ENCODE data around the gene ADAMTSL4.

The ADAMTSL4 gene

DNA sequence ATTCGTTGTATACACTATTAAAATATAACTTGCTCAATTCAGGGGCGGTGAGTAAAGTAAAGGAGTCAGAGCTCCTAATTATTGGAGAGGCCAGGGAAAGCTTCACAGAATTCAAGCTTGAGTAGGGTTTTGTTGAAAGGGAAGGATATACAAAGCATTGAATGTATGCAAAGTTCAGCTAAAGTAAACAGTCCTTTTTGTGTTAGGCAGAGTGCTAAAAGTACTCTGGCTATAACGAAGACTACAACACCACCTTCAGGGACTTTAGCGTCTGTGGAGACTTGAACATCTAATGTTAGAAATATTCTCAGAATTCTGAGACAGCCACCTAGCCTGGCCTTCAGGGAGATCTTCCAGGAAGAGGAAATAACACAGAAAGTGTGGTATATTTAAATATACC lies 32.6 kb upstream of the ADAMTSL4 start:
- peak overlapping the region; percentile 60 for H3K4me3 ChIP-seq (ENCODE audit: low read depth, low read length)
- no peak for TF ChIP-seq CTCF (IDR thresholded peaks at IDR 0.05; ENCODE audit: control insufficient read depth, extremely low read depth, insufficient read depth)
- DNase-seq (ENCODE audit: low read depth), result no peak

- no peak for TF ChIP-seq CTCF (IDR thresholded peaks at IDR 0.05; ENCODE audit: control insufficient read depth, extremely low read depth, insufficient read depth)
- H3K4me3 ChIP-seq (ENCODE audit: low read depth, low read length), result no peak overlapping the region
- DNase-seq (ENCODE audit: low read depth), result no peak
These were observed 27.8 kb upstream of the ADAMTSL4 start for GRCh38 chr1:150521196-150521968.

DNA sequence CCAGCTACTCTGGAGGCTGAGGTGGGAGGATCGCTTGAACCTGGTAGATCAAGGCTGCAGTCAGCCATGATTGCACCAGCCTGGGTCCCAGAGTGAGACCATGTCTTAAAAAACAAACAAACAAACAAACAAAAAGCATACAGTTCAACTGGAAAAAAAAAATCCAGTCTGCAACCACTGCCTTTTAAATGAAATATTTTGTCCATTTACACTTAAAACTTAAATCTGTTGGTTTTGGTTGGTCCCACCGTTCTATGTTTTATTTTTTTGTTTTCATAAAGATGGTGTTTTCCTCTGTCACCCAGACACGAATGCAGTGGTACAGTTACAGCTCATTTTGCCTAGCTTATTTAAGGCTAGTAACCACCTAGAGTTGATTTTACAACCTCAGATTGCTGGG lies 23.9 kb upstream of the ADAMTSL4 start:
- TF ChIP-seq CTCF (IDR thresholded peaks at IDR 0.05; ENCODE audit: control insufficient read depth, extremely low read depth, insufficient read depth), result no peak
- no peak overlapping the region for H3K4me3 ChIP-seq (ENCODE audit: low read depth, low read length)
- no peak for DNase-seq (ENCODE audit: low read depth)

- DNase-seq (ENCODE audit: low read depth), result no peak
- H3K4me3 ChIP-seq (ENCODE audit: low read depth, low read length), result no peak overlapping the region
- no peak for TF ChIP-seq CTCF (IDR thresholded peaks at IDR 0.05; ENCODE audit: control insufficient read depth, extremely low read depth, insufficient read depth)
These were observed 21.0 kb upstream of the ADAMTSL4 start for GRCh38 chr1:150528196-150528595.

DNA sequence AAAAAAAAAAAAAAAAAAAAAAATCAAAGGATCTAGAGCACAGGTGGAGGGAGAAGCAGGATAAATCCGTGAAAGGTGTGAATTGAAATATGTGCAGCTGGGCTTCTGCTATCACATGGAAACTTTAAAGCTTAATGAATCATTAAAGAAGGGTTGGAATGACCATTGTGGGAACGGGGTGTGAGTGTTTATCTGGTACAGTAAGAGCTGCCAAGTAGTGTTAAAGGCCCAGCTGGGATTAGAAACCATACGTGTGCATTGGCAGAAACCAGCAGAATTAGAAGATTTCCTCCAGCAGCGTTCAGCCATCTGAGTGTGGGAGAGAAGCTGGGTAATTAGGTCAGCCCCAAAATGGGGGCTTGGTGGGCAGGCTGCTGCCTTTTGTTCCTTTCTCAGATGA lies 20.2 kb upstream of the ADAMTSL4 start:
- H3K4me3 ChIP-seq (ENCODE audit: low read depth, low read length), result no peak overlapping the region
- DNase-seq (ENCODE audit: low read depth), result no peak
- TF ChIP-seq CTCF (IDR thresholded peaks at IDR 0.05; ENCODE audit: control insufficient read depth, extremely low read depth, insufficient read depth), result no peak

- H3K4me3 ChIP-seq (ENCODE audit: low read depth, low read length), result no peak overlapping the region
- no peak for DNase-seq (ENCODE audit: low read depth)
- TF ChIP-seq CTCF (IDR thresholded peaks at IDR 0.05; ENCODE audit: control insufficient read depth, extremely low read depth, insufficient read depth), result no peak
These were observed 18.6 kb upstream of the ADAMTSL4 start for GRCh38 chr1:150530491-150531159.
